GM21423 (cell line): ENCODE results near the gene TF.

Experiments
- ATAC-seq: cut with Tn5 transposase; IDR thresholded peaks from one replicate; pipeline ENCODE4 v1.9.1; 2021; ENCODE audit warnings: mild to moderate bottlenecking, moderate library complexity; ENCODE audit not compliant: unreplicated experiment

The TF gene

DNA sequence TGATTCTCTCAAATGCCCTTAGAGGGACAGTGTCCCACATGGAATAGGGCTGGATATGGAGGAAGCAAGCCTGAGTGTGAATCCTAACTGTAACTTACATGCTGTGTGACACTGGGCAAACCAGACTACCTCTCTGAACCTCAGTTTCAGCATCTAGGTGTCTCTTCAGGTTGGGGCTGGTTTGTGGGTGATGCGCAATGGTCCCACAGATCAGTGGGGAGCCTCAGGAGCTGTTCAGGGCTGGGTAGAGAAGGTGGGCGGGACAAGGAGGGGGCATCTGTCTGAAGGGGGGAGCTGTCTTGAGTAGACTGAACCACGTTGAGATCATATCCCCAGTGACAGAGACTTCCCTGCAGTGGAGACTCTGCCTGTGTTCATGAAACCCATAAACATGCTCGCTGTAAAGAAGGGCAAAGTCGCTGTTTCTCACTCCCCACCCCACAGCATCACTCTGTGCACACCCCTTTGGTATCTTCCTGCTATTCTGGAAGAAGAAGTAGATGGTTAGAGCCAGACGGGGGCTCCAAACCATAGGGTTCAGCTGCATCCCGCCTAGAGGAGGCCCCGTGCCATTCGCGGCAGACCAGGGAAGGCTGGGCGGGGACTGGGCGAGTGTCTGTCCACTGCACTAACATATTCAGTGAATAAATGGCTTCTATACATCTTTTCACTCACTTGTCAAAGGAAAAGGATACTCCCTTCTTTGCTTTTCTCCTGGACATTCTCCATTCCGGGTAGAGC lies 87.9 kb downstream of the TF start:
- ATAC-seq, result no peak

DNA sequence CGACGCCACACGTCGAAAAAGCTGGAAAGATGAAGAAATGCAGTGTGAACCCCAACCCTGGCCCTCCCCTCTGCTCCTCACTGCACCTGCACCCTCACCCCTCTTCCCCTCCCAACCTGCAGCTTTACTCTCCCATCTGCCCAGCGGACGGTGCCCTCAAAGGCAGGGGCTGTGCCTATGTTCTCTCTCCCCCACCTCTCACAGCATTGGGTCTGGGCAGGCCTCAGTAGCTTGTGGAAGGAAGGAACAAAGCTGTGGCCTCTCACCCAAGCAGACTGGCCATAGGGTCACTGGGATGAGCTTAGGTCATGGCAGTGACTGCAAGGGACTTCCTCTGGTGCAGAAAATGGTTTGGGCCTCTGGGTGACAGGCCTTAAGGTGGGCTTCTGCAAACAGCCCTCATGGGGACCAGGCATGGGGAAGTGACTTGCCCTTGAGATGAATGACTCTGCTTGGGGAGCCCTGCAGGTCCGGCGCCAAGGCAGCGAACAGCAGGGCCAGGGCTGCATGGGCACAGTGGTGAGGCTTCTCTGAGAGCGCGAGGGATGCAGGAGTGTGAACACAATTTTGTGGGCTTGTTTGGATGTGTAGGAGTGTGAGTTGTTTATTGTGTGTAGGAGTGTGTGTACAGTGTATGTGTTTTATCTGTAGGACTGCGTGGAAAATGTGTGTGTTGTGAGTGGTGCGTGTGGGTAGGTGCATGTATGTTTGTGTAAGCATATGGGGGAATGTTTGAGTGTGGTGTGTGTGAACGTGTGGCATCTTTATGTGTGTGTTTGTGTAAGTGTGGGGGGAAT lies 88.6 kb downstream of the TF start:
- no peak for ATAC-seq

- no peak for ATAC-seq
Measured at GRCh38 chr3:133835418-133835743, 89.2 kb downstream of the TF start.

DNA sequence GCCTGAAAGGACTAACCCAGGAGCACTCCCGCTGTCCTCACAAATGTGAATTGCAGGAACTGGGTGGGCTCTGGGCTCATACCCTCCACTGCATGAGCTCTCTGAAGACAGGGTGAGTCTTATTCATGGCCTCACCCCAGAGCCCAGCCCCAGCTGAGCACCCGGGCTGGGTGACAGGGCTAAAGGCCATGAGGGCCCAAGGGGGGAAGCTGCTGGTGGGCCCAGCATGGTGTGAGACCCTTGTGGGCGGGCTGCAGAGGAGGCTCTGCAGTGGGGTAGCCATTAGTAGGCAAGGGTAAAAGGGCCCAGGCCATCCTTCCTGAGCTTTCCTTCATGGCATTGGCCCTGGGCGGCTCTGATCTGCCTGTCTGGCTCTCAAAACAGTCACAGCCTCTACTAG lies 89.8 kb downstream of the TF start:
- no peak for ATAC-seq

DNA sequence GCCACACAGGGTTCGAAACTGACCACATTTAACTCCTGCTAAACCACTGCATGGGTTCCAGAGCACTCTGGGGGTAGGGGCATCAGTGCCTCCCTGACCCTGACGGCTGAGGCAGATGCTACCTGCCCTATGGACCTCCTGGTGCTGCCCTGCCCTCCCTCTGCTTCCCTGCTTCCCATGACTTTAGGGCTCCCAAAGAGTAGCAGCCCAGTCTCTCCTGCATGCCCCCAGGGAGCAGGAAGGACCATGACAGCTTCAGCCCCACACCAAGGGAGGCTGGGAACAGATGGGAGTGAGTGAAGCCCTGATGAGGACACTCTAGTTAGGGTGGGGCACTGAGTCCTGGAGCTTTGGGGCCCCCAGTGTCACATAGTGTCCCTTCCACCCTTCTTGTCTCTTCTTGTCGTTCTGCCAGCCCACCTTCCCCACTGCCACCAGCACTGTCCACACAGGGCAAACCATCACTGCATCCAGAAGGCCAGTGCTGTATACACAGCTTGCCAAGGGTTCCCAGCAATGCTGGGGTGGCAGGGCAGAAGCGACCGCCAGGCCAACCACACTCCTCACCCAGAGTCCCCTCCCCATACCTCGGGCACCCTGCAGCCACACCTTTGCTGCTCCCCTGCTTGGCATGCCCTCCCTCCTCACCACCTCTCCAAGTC lies 90.4 kb downstream of the TF start:
- no peak for ATAC-seq

GRCh38 chr3:133837487-133838295 lies 91.5 kb downstream of the TF start:
- no peak for ATAC-seq

- no peak for ATAC-seq
Measured at GRCh38 chr3:133838296-133838789, 92.2 kb downstream of the TF start.

GRCh38 chr3:133838916-133839800 lies 93.0 kb downstream of the TF start:
- ATAC-seq, result no peak

DNA sequence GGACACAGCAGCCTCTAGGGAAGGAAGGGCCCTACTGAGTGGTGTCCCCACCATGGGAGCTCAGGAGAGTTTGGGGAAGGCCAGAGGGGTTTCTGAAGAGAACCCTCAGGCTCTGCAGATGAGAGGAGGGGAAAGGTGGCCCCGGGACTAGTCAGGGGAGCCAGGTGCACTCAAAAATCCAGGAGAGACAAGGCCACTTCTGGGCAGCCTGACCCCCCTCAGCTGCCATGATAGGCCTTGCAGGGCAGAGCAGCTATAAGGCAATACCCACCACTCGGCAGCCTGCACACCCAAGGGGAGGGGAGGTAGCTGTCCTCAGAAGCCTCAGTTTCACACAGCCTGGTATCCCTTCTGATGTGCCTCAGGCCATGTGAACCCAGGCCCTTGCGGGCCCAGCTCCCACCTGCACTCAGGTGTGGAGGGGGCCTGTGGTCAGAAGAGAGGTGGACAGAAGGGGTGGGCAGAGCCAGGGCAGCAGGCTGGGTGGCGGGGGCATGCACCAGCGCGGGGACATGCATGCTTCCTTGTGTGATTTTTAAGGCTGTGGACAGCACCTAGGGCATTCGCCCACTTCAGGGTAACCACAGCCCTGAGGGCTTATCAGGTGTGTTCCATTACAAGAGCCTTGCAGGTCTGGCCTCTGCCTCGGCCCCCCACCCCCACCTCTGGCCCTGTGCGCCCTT lies 94.0 kb downstream of the TF start:
- no peak for ATAC-seq

GRCh38 chr3:133840767-133841166 lies 94.6 kb downstream of the TF start:
- ATAC-seq, result no peak

GRCh38 chr3:133841196-133841595 lies 95.0 kb downstream of the TF start:
- no peak for ATAC-seq

GRCh38 chr3:133842158-133842557 lies 96.0 kb downstream of the TF start:
- no peak for ATAC-seq

GRCh38 chr3:133843634-133844033 lies 97.4 kb downstream of the TF start:
- ATAC-seq, result no peak

GRCh38 chr3:133845127-133845526 lies 98.9 kb downstream of the TF start:
- no peak for ATAC-seq
